Measurements from ENCODE around the gene PGGHG.

PGGHG gene

DNA sequence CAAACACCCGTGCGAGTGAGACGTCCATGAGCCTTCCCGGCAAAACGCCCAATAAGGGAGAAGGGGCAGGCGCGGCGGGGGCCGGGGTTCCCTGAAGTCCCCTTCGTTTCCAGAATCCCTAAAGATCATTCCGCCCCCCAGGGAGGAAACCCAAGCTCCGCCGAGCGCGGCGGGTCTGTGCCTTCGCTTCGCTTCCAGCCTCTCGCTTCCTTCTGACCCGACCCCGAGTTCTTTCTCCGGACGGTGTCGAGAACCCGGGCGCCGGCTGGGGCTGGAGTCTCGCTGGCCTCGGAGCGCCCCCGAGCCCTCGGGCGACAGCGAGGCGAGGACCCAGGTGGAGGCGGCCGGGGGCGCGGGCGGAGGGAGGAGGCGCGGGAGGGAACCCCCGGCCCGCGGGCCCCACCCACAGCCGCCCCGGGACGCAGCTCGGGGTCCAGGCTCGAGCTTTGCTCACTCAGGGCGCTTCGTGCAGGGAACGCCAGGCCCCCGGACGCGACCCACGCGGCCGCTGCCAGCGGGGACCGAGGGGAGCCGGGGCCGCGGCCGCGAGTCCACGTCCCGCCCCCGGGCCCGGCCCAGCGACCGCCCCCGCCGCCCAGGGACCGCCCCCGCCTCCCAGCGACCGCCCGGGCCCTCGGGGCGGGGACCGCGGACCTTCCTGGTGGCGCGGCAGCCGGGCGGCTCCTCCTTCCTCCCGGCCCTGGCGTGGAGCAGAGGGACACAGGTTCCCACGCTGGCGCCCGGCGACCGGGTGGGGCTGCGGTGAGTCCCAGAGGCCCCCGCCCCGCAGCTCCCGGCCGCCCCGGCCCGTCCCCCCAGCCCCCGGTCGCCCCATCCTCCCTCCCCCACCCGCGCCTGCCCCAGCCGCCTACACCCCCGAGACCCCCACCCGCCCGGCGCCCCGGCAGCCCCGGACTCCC, at the start of gene PGGHG:
TSS of gene PGGHG (plus strand) at position 649 of the 920 bp plus-strand sequence. CDS start 691 bp downstream, outside the sequence.
- Histone ChIP-seq H3K4me1 (ENCODE audit: control insufficient read depth in 1 of 2, insufficient read depth in 2 of 2, low read length in 2 of 2) (peaks cover 0 to 13% of the 10 kb centered on the region in 2 donors), H3K36me3 (ENCODE audit: control insufficient read depth in 1 of 2, insufficient read depth in 2 of 2, low read length in 2 of 2) (peaks cover 0 to 5% of the 10 kb centered on the region in 2 donors)

DNA sequence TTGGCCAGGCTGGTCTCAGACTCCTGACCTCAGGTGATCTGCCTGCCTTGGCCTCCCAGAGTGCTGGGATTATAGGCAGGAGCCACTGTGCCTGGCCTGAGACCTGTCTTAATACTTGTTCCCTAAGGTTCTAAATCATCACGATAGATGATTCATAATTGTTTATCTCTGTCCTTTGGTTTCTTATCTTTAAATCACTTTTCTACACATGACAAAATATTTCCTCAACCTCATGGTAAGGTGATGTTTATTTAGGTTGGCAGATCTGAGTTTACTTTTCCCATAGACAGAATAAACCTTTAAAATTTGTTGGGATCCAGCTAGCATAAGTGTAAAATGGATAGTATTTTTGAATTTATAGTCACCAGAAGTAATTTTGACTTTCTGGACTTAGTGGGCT, 48.6 kb upstream of the PGGHG start:
- H3K36me3 ChIP-seq (ENCODE audit: control insufficient read depth in 1 of 2, insufficient read depth in 2 of 2, low read length in 2 of 2), result peaks cover 42% of the 10 kb centered on the region in 2 donors
- peaks cover 8 to 15% of the 10 kb centered on the region in 2 donors for H3K4me1 ChIP-seq (ENCODE audit: control insufficient read depth in 1 of 2, insufficient read depth in 2 of 2, low read length in 2 of 2)
- no peaks in the 10 kb centered on the region for H3K9me3 ChIP-seq (ENCODE audit: control insufficient read depth in 1 of 2, low read length in 2 of 2)
- H3K27me3 ChIP-seq (ENCODE audit: low read depth, low read length), result no peaks in the 10 kb centered on the region
- no peak overlapping the region for H3K4me3 ChIP-seq (ENCODE audit: low read depth in 1 of 2, low read length in 2 of 2)
- H3K27ac ChIP-seq (ENCODE audit: low read length), result no peak overlapping the region

More for the DNA sequence above, at the start of gene PGGHG:
- Histone ChIP-seq H3K27ac (ENCODE audit: low read length) (peak within 1 kb of the TSS; percentile 72), H3K4me3 (ENCODE audit: low read depth in 1 of 2, low read length in 2 of 2) (peak within 1 kb of the TSS; percentile 52 to 73), H3K27me3 (ENCODE audit: low read depth, low read length) (no peaks in the 10 kb centered on the region), H3K9me3 (ENCODE audit: control insufficient read depth in 1 of 2, low read length in 2 of 2) (no peaks in the 10 kb centered on the region)

DNA sequence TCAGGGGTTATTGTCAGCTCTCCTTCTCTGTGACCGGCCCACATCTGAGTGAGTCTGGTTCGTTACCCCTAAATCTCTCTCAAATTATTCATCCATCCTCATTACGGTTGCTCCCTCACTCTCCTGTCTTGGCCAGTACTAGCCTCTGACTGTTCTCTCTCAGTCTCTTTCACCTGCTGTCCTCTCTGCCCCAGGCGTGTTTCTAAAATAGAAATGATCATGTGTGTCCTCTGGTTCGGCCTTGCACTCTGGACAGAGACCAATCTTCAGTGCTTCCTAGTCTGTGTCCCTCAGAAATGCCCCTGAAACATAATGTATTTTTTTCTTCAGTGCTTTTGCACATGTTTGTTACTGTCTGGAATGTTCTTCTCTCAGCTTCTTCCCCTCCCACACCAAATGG, 47.3 kb upstream of the PGGHG start:
- no peaks in the 10 kb centered on the region for H3K27me3 ChIP-seq (ENCODE audit: low read depth, low read length)
- peaks cover 53% of the 10 kb centered on the region in 2 donors for H3K36me3 ChIP-seq (ENCODE audit: control insufficient read depth in 1 of 2, insufficient read depth in 2 of 2, low read length in 2 of 2)
- peaks cover 8 to 12% of the 10 kb centered on the region in 2 donors for H3K4me1 ChIP-seq (ENCODE audit: control insufficient read depth in 1 of 2, insufficient read depth in 2 of 2, low read length in 2 of 2)
- H3K4me3 ChIP-seq (ENCODE audit: low read depth in 1 of 2, low read length in 2 of 2), result no peak overlapping the region
- H3K9me3 ChIP-seq (ENCODE audit: control insufficient read depth in 1 of 2, low read length in 2 of 2), result no peaks in the 10 kb centered on the region
- no peak overlapping the region for H3K27ac ChIP-seq (ENCODE audit: low read length)

DNA sequence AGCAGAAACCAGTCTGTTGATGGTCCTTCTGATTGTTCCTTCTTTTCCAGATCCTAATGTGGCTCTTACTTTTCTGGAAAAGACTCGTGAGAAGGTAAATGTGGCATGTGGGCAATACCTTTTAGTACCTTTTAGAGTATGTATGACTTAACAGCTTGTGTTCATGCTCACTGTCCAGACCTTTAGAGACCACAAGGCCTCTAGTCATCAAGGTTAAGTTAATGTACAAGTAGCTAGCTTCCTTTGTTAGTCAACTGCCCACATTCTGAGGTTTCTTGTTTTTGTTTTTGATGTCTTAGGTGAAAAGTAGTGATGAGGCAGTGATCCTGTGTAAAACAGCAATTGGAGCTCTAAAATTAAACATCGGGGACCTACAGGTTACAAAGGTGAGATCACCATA, 44.5 kb upstream of the PGGHG start:
- no peak overlapping the region for H3K4me3 ChIP-seq (ENCODE audit: low read depth in 1 of 2, low read length in 2 of 2)
- no peaks in the 10 kb centered on the region for H3K27me3 ChIP-seq (ENCODE audit: low read depth, low read length)
- no peaks in the 10 kb centered on the region for H3K9me3 ChIP-seq (ENCODE audit: control insufficient read depth in 1 of 2, low read length in 2 of 2)
- no peak overlapping the region for H3K27ac ChIP-seq (ENCODE audit: low read length)
- peaks cover 70 to 71% of the 10 kb centered on the region in 2 donors for H3K36me3 ChIP-seq (ENCODE audit: control insufficient read depth in 1 of 2, insufficient read depth in 2 of 2, low read length in 2 of 2)
- H3K4me1 ChIP-seq (ENCODE audit: control insufficient read depth in 1 of 2, insufficient read depth in 2 of 2, low read length in 2 of 2), result no peaks in the 10 kb centered on the region

DNA sequence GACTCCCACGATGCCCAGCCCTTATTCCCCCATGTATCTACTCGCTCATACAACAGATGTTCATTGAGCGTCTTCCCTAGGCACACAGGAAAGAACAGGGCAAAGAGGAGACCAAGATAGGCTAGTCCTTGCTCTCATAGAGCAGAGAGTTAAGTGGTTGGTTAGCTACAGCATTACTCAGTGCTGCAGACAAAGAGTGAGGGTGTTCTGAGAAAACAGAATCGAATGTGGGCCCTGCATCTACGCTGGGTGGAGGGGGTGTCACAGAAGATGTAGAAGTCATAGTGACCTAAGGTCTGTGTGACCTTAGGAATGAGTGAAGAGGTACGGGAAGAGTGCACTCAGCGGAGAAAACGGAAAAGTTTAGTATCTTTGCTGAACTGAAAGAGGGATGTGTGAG, 39.9 kb upstream of the PGGHG start:
- Histone ChIP-seq H3K4me3 (ENCODE audit: low read depth in 1 of 2, low read length in 2 of 2) (no peak overlapping the region), H3K9me3 (ENCODE audit: control insufficient read depth in 1 of 2, low read length in 2 of 2) (no peaks in the 10 kb centered on the region), H3K27me3 (ENCODE audit: low read depth, low read length) (no peaks in the 10 kb centered on the region), H3K36me3 (ENCODE audit: control insufficient read depth in 1 of 2, insufficient read depth in 2 of 2, low read length in 2 of 2) (peaks cover 70 to 92% of the 10 kb centered on the region in 2 donors), H3K4me1 (ENCODE audit: control insufficient read depth in 1 of 2, insufficient read depth in 2 of 2, low read length in 2 of 2) (no peaks in the 10 kb centered on the region), H3K27ac (ENCODE audit: low read length) (no peak overlapping the region)

DNA sequence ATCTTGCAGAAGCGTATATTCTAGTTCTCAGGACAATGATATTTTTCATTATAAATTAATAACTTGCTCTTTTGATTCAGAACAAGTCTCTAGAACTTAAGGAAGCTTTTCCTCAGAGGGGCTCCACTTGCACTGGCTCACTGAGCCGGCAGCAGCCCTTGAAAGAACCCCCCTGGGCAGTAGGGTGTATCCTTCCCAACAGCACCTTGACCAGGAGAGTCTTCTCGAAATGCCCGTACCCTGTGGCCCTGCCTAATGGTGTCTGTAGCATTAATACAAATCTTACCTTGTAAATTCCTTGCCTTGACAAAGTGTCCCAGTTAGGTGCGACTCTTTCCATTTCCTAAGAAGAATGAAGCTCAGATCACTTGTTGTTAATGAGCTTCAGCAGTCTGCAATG, 38.7 kb upstream of the PGGHG start:
- no peaks in the 10 kb centered on the region for H3K4me1 ChIP-seq (ENCODE audit: control insufficient read depth in 1 of 2, insufficient read depth in 2 of 2, low read length in 2 of 2)

DNA sequence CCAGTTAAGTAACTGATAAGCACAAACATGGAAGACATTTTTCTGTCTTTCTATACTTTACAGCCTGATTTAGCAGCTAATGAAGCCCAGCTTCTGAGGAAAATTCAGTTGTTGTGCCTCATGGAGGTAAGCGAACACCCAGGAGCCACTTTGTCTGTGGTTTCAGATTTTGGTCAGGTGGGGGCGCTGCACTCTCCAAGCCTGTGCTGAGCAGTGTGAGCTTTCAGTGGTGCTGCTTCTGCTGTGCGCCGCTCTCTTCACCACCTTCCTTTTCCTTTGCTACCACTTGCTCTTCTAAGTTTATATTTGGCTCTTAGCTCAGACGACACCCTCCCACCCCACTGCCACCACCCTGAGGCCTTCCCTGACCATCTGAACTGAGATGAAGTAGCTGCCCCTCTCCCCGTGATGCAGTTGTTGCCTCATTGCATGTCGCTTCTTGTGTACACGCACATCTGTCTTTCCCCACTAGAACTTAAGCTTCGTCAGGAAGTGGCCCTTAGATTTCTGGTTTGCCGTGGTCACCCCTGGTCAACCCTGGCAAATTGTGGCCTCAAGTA, 38.1 kb upstream of the PGGHG start:
- Histone ChIP-seq H3K36me3 (ENCODE audit: control insufficient read depth in 1 of 2, insufficient read depth in 2 of 2, low read length in 2 of 2) (peaks cover 58 to 74% of the 10 kb centered on the region in 2 donors), H3K27me3 (ENCODE audit: low read depth, low read length) (no peaks in the 10 kb centered on the region), H3K27ac (ENCODE audit: low read length) (no peak overlapping the region), H3K4me1 (ENCODE audit: control insufficient read depth in 1 of 2, insufficient read depth in 2 of 2, low read length in 2 of 2) (no peaks in the 10 kb centered on the region), H3K9me3 (ENCODE audit: control insufficient read depth in 1 of 2, low read length in 2 of 2) (no peaks in the 10 kb centered on the region), H3K4me3 (ENCODE audit: low read depth in 1 of 2, low read length in 2 of 2) (no peak overlapping the region)

More for the DNA sequence above, 38.7 kb upstream of the PGGHG start:
- H3K9me3 ChIP-seq (ENCODE audit: control insufficient read depth in 1 of 2, low read length in 2 of 2), result no peaks in the 10 kb centered on the region
- H3K27me3 ChIP-seq (ENCODE audit: low read depth, low read length), result no peaks in the 10 kb centered on the region
- no peak overlapping the region for H3K27ac ChIP-seq (ENCODE audit: low read length)
- H3K36me3 ChIP-seq (ENCODE audit: control insufficient read depth in 1 of 2, insufficient read depth in 2 of 2, low read length in 2 of 2), result peaks cover 61 to 80% of the 10 kb centered on the region in 2 donors
- H3K4me3 ChIP-seq (ENCODE audit: low read depth in 1 of 2, low read length in 2 of 2), result no peak overlapping the region

DNA sequence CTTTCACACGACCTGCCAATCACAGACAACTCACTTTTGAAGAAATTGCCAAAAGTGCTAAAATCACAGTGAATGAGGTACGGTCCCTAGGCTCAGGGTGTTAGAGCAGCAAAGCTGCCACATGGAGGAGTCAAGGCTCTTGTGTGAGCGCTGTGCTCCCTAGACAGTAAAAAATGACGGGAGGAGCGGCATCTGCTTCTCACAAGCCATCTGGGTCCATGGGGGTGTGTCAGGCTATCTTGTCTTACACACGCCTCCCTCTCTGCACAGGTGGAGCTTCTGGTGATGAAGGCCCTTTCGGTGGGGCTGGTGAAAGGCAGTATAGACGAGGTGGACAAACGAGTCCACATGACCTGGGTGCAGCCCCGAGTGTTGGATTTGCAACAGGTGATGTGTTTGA, 37.4 kb upstream of the PGGHG start:
- peaks cover 50 to 67% of the 10 kb centered on the region in 2 donors for H3K36me3 ChIP-seq (ENCODE audit: control insufficient read depth in 1 of 2, insufficient read depth in 2 of 2, low read length in 2 of 2)

DNA sequence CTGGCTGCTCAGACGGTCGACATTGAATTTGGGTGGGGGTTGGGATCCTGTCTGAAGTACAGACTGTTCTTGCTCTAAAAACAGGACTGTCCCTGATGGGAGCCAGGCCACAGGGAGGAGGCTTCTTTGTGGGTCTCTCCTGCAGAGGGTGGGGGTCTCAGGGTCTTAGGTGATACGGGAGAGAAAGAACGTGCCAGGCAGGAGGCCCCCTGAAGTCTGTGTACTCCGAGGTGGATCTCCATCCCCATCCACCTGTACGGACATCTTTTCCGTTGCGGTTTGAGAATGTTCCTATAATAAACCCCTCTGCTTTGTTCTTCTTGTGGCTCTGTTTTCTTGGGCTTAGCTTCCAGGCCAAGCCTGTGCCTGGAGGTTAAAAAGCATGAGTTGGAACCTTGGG, 36.3 kb upstream of the PGGHG start:
- no peaks in the 10 kb centered on the region for H3K27me3 ChIP-seq (ENCODE audit: low read depth, low read length)
- H3K27ac ChIP-seq (ENCODE audit: low read length), result no peak overlapping the region
- no peaks in the 10 kb centered on the region for H3K9me3 ChIP-seq (ENCODE audit: control insufficient read depth in 1 of 2, low read length in 2 of 2)
- peaks cover 41 to 57% of the 10 kb centered on the region in 2 donors for H3K36me3 ChIP-seq (ENCODE audit: control insufficient read depth in 1 of 2, insufficient read depth in 2 of 2, low read length in 2 of 2)
- H3K4me3 ChIP-seq (ENCODE audit: low read depth in 1 of 2, low read length in 2 of 2), result no peak overlapping the region
- no peaks in the 10 kb centered on the region for H3K4me1 ChIP-seq (ENCODE audit: control insufficient read depth in 1 of 2, insufficient read depth in 2 of 2, low read length in 2 of 2)

More for the DNA sequence above, 37.4 kb upstream of the PGGHG start:
- Histone ChIP-seq H3K27me3 (ENCODE audit: low read depth, low read length) (no peaks in the 10 kb centered on the region), H3K9me3 (ENCODE audit: control insufficient read depth in 1 of 2, low read length in 2 of 2) (no peaks in the 10 kb centered on the region), H3K4me1 (ENCODE audit: control insufficient read depth in 1 of 2, insufficient read depth in 2 of 2, low read length in 2 of 2) (no peaks in the 10 kb centered on the region), H3K4me3 (ENCODE audit: low read depth in 1 of 2, low read length in 2 of 2) (no peak overlapping the region), H3K27ac (ENCODE audit: low read length) (no peak overlapping the region)

DNA sequence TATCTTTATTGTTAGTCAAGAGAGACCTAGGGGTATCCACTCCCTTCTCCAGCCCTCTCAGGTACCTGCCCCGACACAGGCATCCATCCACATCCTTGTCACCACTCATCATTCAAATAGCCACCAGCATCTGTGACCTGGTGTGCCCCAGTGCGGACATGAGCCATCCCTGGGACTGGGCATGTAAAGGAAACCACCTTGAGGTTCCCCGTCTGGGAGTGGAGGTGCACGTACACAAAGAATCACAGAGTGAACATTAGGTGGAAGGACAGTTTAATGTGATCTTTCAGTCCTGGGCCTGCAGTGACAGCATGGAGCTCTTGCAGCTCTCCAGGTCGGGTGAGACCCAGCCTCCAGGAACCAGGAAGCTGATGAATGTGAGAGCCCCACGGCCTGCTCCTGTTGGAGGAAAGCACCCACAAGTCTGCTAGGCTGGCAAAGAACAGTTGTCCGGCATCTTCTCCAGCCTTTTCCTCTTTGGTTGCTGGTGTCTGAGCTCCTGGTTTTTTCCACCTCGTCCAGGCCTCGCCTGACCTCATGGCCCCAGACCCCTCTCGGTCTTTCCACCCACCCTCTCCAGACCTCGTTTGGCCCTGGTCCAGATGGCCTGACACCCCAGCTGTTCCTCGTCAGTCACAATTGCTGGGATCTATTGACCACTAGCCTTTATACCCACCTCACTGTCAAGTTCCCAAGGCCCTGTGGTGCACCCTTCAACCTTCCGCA, 35.6 kb upstream of the PGGHG start:
- no peak overlapping the region for H3K27ac ChIP-seq (ENCODE audit: low read length)
- no peaks in the 10 kb centered on the region for H3K4me1 ChIP-seq (ENCODE audit: control insufficient read depth in 1 of 2, insufficient read depth in 2 of 2, low read length in 2 of 2)
- no peaks in the 10 kb centered on the region for H3K27me3 ChIP-seq (ENCODE audit: low read depth, low read length)
- peaks cover 35 to 50% of the 10 kb centered on the region in 2 donors for H3K36me3 ChIP-seq (ENCODE audit: control insufficient read depth in 1 of 2, insufficient read depth in 2 of 2, low read length in 2 of 2)
- no peak overlapping the region for H3K4me3 ChIP-seq (ENCODE audit: low read depth in 1 of 2, low read length in 2 of 2)
- H3K9me3 ChIP-seq (ENCODE audit: control insufficient read depth in 1 of 2, low read length in 2 of 2), result no peaks in the 10 kb centered on the region

DNA sequence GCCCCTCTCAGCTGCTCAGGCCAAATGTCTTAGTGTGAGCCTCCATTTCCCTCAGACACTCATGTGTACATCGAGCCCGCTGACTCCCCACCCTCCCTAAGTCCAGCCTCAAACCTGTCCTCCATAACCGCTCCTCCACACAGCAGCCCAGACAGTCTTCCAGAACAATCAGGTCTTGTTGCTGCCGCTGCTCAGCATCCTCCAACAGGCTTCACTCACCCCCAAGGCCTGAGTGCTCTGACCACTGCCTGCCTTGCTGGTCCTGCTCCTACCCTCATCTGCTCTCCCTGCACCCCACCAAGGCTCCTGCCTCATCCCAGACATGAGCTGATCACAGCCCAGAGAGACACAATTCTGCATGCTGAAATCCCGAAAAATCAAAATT, 35.0 kb upstream of the PGGHG start:
- Histone ChIP-seq H3K27ac (ENCODE audit: low read length) (no peak overlapping the region), H3K4me1 (ENCODE audit: control insufficient read depth in 1 of 2, insufficient read depth in 2 of 2, low read length in 2 of 2) (no peaks in the 10 kb centered on the region), H3K4me3 (ENCODE audit: low read depth in 1 of 2, low read length in 2 of 2) (no peak overlapping the region), H3K27me3 (ENCODE audit: low read depth, low read length) (no peaks in the 10 kb centered on the region), H3K36me3 (ENCODE audit: control insufficient read depth in 1 of 2, insufficient read depth in 2 of 2, low read length in 2 of 2) (peaks cover 29 to 45% of the 10 kb centered on the region in 2 donors), H3K9me3 (ENCODE audit: control insufficient read depth in 1 of 2, low read length in 2 of 2) (no peaks in the 10 kb centered on the region)
